ENCODE measurements around the gene TICRR.

TICRR gene

GRCh38 chr15:89628301-89628700 lies 53.0 kb downstream of the TICRR start:
- H3K4me3 Mint-ChIP-seq, result no peak overlapping the region
- no peaks in the 10 kb centered on the region for H3K4me1 Mint-ChIP-seq
- peaks cover 13% of the 10 kb centered on the region for H3K9me3 Mint-ChIP-seq
- H3K36me3 Mint-ChIP-seq (ENCODE audit: low read depth), result peaks cover 85% of the 10 kb centered on the region
- no peak for DNase-seq
- peaks cover 3% of the 10 kb centered on the region for H3K27me3 Mint-ChIP-seq (ENCODE audit: low read depth, poor library complexity)
- TF ChIP-seq, protein P1, sequence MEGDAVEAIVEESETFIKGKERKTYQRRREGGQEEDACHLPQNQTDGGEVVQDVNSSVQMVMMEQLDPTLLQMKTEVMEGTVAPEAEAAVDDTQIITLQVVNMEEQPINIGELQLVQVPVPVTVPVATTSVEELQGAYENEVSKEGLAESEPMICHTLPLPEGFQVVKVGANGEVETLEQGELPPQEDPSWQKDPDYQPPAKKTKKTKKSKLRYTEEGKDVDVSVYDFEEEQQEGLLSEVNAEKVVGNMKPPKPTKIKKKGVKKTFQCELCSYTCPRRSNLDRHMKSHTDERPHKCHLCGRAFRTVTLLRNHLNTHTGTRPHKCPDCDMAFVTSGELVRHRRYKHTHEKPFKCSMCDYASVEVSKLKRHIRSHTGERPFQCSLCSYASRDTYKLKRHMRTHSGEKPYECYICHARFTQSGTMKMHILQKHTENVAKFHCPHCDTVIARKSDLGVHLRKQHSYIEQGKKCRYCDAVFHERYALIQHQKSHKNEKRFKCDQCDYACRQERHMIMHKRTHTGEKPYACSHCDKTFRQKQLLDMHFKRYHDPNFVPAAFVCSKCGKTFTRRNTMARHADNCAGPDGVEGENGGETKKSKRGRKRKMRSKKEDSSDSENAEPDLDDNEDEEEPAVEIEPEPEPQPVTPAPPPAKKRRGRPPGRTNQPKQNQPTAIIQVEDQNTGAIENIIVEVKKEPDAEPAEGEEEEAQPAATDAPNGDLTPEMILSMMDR (IDR thresholded peaks at IDR 0.05), result no peak
- H3K27ac Mint-ChIP-seq, result no peak overlapping the region

DNA sequence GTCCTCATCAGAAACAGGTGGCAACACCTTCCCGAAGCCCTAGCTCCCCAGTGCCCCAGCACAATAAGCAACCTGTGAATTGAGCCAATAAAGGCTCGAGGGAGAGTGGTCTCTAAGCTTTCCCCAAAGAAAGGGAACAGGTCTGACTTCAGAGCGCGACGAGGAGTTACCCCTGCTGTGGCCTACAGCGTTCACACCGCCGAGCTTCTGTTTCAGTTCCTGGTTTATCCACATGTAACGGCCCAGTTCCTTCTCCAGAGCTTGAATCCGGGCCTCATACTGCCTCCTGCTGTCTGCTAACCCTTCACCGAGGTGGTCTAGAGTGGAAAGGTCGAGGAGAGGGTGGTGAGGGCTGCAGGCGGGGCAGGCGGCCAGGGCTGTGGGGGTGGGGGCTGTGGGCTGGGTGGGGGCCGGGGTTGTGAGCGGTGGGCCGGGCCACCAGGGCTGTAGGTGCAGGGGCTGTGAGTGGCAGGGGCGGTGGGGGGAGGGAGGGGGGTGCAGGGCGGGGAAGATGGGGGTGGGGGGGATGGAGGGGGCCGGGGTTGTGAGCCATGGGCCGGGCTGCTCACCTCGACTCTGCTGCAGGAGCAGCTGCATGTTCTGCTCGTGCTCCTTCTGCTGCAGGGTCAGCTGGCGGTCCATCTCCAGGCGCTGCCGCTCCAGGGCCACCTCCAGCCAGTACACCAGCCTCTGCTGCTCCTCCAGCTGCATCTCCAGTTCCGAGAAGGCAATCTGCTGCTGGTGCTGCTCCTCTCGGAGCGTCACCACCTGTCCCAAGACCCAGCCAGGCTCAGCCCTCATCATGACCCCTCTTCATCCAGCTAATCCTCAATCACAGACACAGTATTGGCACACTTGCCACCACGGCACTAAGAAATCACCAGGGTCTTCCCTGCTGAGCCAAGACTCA lies 53.8 kb downstream of the TICRR start:
- H3K4me3 Mint-ChIP-seq, result no peak overlapping the region
- TF ChIP-seq, protein P1 (IDR thresholded peaks at IDR 0.05), result no peak
- peaks cover 85% of the 10 kb centered on the region for H3K36me3 Mint-ChIP-seq (ENCODE audit: low read depth)
- peak overlapping the region; percentile 69 for H3K27ac Mint-ChIP-seq
- peaks cover 20% of the 10 kb centered on the region for H3K9me3 Mint-ChIP-seq
- DNase-seq, result no peak
- no peaks in the 10 kb centered on the region for H3K4me1 Mint-ChIP-seq
- H3K27me3 Mint-ChIP-seq (ENCODE audit: low read depth, poor library complexity), result peaks cover 3% of the 10 kb centered on the region

DNA sequence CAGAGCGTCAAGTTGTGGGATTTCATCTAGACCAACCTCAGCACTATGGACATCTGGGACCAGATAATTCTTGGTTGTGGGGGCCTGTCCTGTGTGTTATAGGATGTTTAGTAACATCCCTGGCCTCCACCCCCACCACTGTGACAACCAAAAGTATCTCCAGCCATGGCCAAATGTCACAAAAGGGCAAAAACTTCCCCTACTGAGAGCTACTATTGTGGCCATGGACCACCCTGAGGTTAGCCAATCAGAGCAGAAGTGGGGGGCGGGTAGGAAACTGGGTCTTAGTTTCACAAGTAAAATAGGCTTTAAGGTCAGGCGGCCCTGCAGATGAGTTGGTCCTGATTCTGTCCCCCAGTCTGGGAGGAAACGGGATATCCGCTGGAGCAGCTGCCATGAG lies 54.6 kb downstream of the TICRR start:
- Mint-ChIP-seq H3K4me1 (no peaks in the 10 kb centered on the region), H3K27ac (peak overlapping the region; percentile 28), H3K4me3 (no peak overlapping the region), H3K27me3 (ENCODE audit: low read depth, poor library complexity) (peaks cover 3% of the 10 kb centered on the region), H3K36me3 (ENCODE audit: low read depth) (peaks cover 85% of the 10 kb centered on the region), H3K9me3 (peaks cover 25% of the 10 kb centered on the region)
- DNase-seq, result no peak
- TF ChIP-seq, protein P1 (IDR thresholded peaks at IDR 0.05), result no peak

GRCh38 chr15:89630260-89630659 lies 55.0 kb downstream of the TICRR start:
- H3K27ac Mint-ChIP-seq, result no peak overlapping the region
- H3K36me3 Mint-ChIP-seq (ENCODE audit: low read depth), result peaks cover 87% of the 10 kb centered on the region
- no peak for DNase-seq
- no peak overlapping the region for H3K4me3 Mint-ChIP-seq
- H3K4me1 Mint-ChIP-seq, result no peaks in the 10 kb centered on the region
- H3K27me3 Mint-ChIP-seq (ENCODE audit: low read depth, poor library complexity), result peaks cover 3% of the 10 kb centered on the region
- TF ChIP-seq, protein P1 (IDR thresholded peaks at IDR 0.05), result no peak
- peaks cover 29% of the 10 kb centered on the region for H3K9me3 Mint-ChIP-seq

DNA sequence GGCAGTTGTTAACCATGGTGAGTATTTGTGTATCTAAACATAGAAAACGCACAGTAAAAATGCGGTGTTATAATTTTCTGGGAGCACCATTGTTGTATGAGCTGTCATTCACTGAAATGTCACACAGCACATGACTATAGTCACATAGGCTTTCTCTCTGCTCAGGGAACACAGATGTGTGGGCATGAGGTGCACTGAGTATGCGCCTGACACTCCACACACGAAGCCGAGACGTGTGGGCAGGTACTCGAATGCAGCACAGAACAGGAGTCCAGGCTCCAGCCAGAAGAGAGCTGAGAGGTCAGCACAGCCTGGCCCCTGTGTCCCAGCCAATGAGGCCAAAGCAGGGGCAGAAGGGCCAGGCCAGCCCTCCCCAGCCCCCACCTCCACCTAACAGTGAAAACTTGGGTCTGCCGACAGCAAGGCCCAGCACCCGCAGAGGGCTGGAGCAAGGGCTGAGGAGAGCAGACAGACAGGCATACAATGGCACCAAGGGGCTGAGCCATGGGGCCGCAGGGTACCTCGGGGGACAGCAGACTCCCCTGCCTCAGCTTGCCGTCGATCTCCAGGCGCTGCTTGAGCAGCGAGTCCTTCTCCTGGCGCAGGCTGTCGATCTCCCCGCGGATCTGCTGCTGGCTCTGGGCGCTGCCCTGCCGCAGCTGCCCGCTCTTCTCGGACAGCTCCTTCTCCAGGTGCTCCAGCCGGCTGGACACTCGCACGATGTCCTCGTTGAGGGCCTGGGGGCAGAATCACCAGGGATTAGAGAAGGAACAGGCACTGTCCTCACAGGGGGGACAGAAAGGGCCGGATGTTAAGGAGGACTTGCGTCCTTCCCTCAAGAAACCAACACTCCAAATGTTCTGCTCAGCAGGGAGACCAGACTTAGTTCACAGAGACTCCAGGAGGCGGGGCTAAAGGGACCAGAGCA lies 56.0 kb downstream of the TICRR start:
- H3K36me3 Mint-ChIP-seq (ENCODE audit: low read depth), result peaks cover 86% of the 10 kb centered on the region
- peaks cover 3% of the 10 kb centered on the region for H3K27me3 Mint-ChIP-seq (ENCODE audit: low read depth, poor library complexity)
- no peaks in the 10 kb centered on the region for H3K4me1 Mint-ChIP-seq
- no peak overlapping the region for H3K4me3 Mint-ChIP-seq
- H3K27ac Mint-ChIP-seq, result peak overlapping the region; percentile 92
- peaks cover 38% of the 10 kb centered on the region for H3K9me3 Mint-ChIP-seq
- DNase-seq, result no peak
- TF ChIP-seq, protein P1 (IDR thresholded peaks at IDR 0.05), result no peak
